OCI-LY3 (cell line): ENCODE results near the gene SLC8A1.
A peak's percentile ranks its signal among the peaks of the same experiment; 100 is the strongest.

Source experiments
- H2AFZ ChIP-seq: fragments of 200-600, 300-600 bp; shearing (Covaris generic); 2 replicates; pipeline ENCODE4 v1.6.0; 2014; ENCODE audit warnings: antibody characterized with exemption, low read depth, low read length
- H3K27ac ChIP-seq: fragments of 200-600, 300-600 bp; sonication (generic); 2 replicates; pipeline ENCODE4 v1.5.1; 2014; ENCODE audit warnings: mild to moderate bottlenecking, low read length, moderate library complexity, mixed read lengths
- H3K27me3 ChIP-seq: fragments of 200-600, 300-600 bp; sonication (generic); 2 replicates; pipeline ENCODE4 v1.6.1; 2014; ENCODE audit warnings: low read depth, low read length, mixed read lengths
- H3K36me3 ChIP-seq: fragments of 200-600, 300-600 bp; sonication (generic); replicated peaks from 2 replicates; pipeline ENCODE3; 2014; ENCODE audit warnings: low read depth, low read length, mixed read lengths
- H3K4me1 ChIP-seq: fragments of 300-600, 200-600 bp; sonication (generic); 2 replicates; pipeline ENCODE4 v1.6.1; 2014; ENCODE audit warnings: low read length, mixed read lengths
- H3K4me2 ChIP-seq: fragments of 200-600, 300-600 bp; sonication (generic); 2 replicates; pipeline ENCODE4 v1.6.1; 2014; ENCODE audit warnings: low read length, mixed read lengths
- H3K4me3 ChIP-seq: fragments of 300-600, 200-600 bp; sonication (generic); 2 replicates; pipeline ENCODE4 v1.5.1; 2014; ENCODE audit warnings: antibody characterized with exemption, mild to moderate bottlenecking, low read length, moderate library complexity
- H3K79me2 ChIP-seq: fragments of 300-600, 200-600 bp; shearing (Covaris generic); 2 replicates; pipeline ENCODE4 v1.6.1; 2014; ENCODE audit warnings: mild to moderate bottlenecking, low read length, mixed read lengths
- H3K9ac ChIP-seq: fragments of 300-600, 200-600 bp; shearing (Covaris generic); 2 replicates; pipeline ENCODE4 v1.6.0; 2014; ENCODE audit warnings: mild to moderate bottlenecking, low read length, moderate library complexity
- H3K9me3 ChIP-seq: fragments of 200-600, 300-600 bp; shearing (Covaris generic); 2 replicates; pipeline ENCODE4 v1.6.1; 2014; ENCODE audit warnings: low read length, mixed read lengths; ENCODE audit not compliant: insufficient read depth
- H4K20me1 ChIP-seq: fragments of 200-600, 300-600 bp; sonication (generic); 2 replicates; pipeline ENCODE4 v1.6.1; 2016; ENCODE audit warnings: low read length, mixed read lengths; ENCODE audit not compliant: insufficient read depth
- EZH2phosphoT487 ChIP-seq: fragments of 200-600 bp; shearing (Covaris generic); IDR thresholded peaks from 2 replicates; pipeline ENCODE4 v1.6.1; 2018; ENCODE audit warnings: antibody characterized with exemption, mixed run types, low read depth
- TF ChIP-seq, protein P1 (sequence below): fragments of 200-600, 300-600 bp; sonication (generic); IDR thresholded peaks from 2 replicates; pipeline ENCODE4 v1.5.1; 2014; ENCODE audit warnings: antibody characterized with exemption, low read length, low read depth

SLC8A1 gene

DNA sequence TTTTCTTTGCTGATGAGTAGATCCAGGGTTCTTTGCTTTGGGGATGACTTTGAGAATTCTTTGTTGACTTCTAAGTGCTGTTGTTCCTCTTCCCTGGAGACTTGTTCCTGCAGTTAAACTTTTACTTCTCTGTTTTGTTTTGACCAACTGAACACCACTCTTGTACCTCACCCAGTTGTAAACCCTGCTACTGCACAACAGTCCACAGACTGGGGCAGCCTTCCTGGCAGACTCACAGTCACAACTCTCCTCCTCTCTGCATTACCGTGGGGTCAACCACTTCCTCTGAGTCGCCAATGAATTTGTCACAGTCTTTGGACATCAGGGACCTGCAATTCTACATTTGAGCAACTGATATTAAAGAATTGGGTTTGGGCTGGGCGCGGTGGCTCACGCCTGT is 3.8 kb upstream of the SLC8A1 start:
- Histone ChIP-seq H3K4me1 (peaks cover 12% of the 10 kb centered on the region), H3K36me3 (no peaks in the 10 kb centered on the region), H3K9ac (no peak overlapping the region), H2AFZ (peak overlapping the region; percentile 69), H3K4me3 (no peak overlapping the region), H3K79me2 (no peaks in the 10 kb centered on the region), H3K27ac (peak overlapping the region; percentile 3; the same call in 1 of the 2 replicates), H3K27me3 (no peaks in the 10 kb centered on the region), H3K4me2 (peak overlapping the region; percentile 51), H4K20me1 (no peaks in the 10 kb centered on the region), H3K9me3 (no peaks in the 10 kb centered on the region)
- TF ChIP-seq, protein P1, sequence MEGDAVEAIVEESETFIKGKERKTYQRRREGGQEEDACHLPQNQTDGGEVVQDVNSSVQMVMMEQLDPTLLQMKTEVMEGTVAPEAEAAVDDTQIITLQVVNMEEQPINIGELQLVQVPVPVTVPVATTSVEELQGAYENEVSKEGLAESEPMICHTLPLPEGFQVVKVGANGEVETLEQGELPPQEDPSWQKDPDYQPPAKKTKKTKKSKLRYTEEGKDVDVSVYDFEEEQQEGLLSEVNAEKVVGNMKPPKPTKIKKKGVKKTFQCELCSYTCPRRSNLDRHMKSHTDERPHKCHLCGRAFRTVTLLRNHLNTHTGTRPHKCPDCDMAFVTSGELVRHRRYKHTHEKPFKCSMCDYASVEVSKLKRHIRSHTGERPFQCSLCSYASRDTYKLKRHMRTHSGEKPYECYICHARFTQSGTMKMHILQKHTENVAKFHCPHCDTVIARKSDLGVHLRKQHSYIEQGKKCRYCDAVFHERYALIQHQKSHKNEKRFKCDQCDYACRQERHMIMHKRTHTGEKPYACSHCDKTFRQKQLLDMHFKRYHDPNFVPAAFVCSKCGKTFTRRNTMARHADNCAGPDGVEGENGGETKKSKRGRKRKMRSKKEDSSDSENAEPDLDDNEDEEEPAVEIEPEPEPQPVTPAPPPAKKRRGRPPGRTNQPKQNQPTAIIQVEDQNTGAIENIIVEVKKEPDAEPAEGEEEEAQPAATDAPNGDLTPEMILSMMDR, result no peak
- TF ChIP-seq EZH2phosphoT487, result no peak

DNA sequence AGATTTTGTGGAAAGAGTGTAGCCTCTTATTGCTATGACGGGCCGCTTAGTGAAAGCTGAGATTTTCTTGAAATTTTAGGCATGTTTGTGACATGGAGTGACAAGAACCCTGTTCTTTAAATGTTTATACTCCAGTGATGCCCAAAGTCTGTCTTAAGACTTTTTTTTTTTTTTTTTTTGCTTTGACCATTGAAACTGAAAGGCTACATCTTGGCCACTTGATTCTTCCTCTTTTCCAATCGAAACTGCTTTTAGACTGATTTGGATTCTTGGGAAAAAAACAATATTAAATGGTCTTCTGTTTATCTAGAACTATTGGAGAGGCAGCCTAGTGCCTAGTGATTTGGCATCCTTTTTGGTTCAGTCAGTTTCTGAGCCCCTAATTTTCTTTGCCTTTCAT is 2.4 kb upstream of the SLC8A1 start:
- no peak overlapping the region for H3K9ac ChIP-seq
- H3K4me3 ChIP-seq, result no peak overlapping the region
- H3K4me2 ChIP-seq, result no peak overlapping the region
- no peaks in the 10 kb centered on the region for H3K27me3 ChIP-seq
- no peaks in the 10 kb centered on the region for H3K36me3 ChIP-seq
- no peaks in the 10 kb centered on the region for H3K9me3 ChIP-seq
- H4K20me1 ChIP-seq, result no peaks in the 10 kb centered on the region
- peaks cover 23% of the 10 kb centered on the region for H3K4me1 ChIP-seq
- no peak overlapping the region for H2AFZ ChIP-seq
- H3K79me2 ChIP-seq, result no peaks in the 10 kb centered on the region
- no peak overlapping the region for H3K27ac ChIP-seq
- no peak for TF ChIP-seq EZH2phosphoT487
- TF ChIP-seq, protein P1, result no peak

DNA sequence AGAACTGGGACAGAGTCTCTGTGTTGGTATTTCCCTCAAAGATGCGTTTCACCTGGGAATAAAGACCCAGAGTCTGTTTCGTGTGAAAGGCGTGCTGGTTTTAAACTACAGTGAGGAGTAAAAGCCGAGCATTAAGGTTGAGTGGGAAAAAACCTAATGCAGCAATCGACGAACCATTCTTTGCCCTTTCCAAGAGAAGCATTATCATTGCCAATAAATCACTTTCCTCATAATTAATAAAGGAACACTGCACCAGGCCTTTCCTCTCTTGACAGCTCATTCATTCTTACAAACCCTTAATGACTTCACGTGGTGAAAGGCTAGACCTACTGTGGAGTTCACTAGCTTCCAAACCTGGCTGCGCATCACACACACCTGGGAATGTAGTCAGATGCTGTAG is 896 bp upstream of the SLC8A1 start:
- Histone ChIP-seq H3K36me3 (no peaks in the 10 kb centered on the region), H3K9me3 (no peaks in the 10 kb centered on the region), H2AFZ (no peak overlapping the region), H3K4me1 (peaks cover 23% of the 10 kb centered on the region), H3K27me3 (no peaks in the 10 kb centered on the region), H3K79me2 (no peaks in the 10 kb centered on the region), H3K4me2 (no peak overlapping the region), H3K4me3 (no peak overlapping the region), H3K27ac (no peak overlapping the region), H4K20me1 (no peaks in the 10 kb centered on the region), H3K9ac (no peak overlapping the region)
- TF ChIP-seq EZH2phosphoT487, result no peak

DNA sequence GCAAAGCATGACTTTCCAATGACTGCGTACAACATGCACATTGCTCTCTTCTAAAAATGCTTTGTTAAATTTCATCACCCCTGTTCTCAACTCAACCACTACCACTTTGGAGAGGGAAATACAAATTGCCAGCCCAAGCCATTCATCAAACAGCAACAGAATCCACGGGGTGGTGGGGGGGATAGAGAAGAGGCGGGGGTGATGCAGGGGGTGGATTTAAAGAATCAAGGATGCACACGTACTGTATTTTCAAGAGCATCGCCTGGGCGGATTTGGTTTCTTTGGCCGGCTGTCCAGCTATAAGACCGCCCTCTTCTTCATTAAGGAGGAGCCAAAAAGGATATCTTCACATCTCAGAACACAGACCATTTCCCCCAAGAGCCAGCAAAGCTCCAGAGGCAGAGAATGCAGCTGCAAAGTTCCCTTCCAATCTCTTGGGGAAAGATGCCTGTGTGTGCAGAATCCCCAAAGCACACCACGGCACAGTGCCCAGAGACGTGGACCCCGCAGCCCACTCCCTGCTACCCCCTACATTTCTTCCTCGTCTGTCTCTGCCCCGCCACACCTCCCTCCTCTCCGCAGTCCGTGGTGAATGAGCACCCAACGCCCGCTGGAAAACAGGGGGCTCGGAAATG is 977 bp downstream of the SLC8A1 start:
- Histone ChIP-seq H4K20me1 (no peaks in the 10 kb centered on the region), H3K4me2 (peak overlapping the region; percentile 81), H3K27ac (no peak overlapping the region), H3K4me1 (peaks cover 29% of the 10 kb centered on the region), H2AFZ (peak overlapping the region; percentile 77; the same call in 1 of the 2 replicates), H3K4me3 (peak overlapping the region; percentile 69; the same call in 1 of the 2 replicates), H3K79me2 (no peaks in the 10 kb centered on the region), H3K27me3 (no peaks in the 10 kb centered on the region), H3K9me3 (no peaks in the 10 kb centered on the region), H3K36me3 (no peaks in the 10 kb centered on the region), H3K9ac (no peak overlapping the region)
- TF ChIP-seq, protein P1, result no peak
- no peak for TF ChIP-seq EZH2phosphoT487
